Heart right ventricle (tissue), 16 donors: Measurements from ENCODE around the gene AP5Z1. TPM values are rescaled to one million over a fixed set of nuclear protein-coding genes. Genes with fewer than 3 reads are reported as not detected.

Source experiments
- ATAC-seq, 8 donors: fragments of 200-7000 bp; cut with Tn5 transposase; one replicate each; pipeline ENCODE4 v1.9.1; 2020; ENCODE audit warnings: mild to moderate bottlenecking in 8 of 8, moderate library complexity in 8 of 8, moderate number of reproducible peaks in 1 of 8
- DNase-seq, 2 donors: peaks; one replicate each; pipeline ENCODE4 v3.0.0-alpha.2; 2020
- H3K27ac ChIP-seq, 10 donors: fragments of 200-600 bp; sonication (generic) in 2 of 10; one replicate each; pipeline versions ENCODE4 v1.5.0 to v1.8.0; 2020 to 2022; ENCODE audit warnings: mild to moderate bottlenecking in 3 of 10
- H3K27me3 ChIP-seq, 7 donors: fragments of 200-600 bp; one replicate each; pipeline ENCODE4 v1.8.0; 2021 to 2022; ENCODE audit warnings: mild to moderate bottlenecking in 2 of 7
- H3K36me3 ChIP-seq, 9 donors: fragments of 200-600 bp; sonication (generic) in 1 of 9; one replicate each; pipeline versions ENCODE4 v1.5.0 to v1.8.0; 2020 to 2022; ENCODE audit warnings: mild to moderate bottlenecking in 2 of 9
- H3K4me1 ChIP-seq, 9 donors: fragments of 200-600 bp; sonication (generic) in 1 of 9; one replicate each; pipeline versions ENCODE4 v1.5.0 to v1.8.0; 2020 to 2022; ENCODE audit warnings: mild to moderate bottlenecking in 4 of 9
- H3K4me3 ChIP-seq, 10 donors: fragments of 200-600 bp; sonication (generic) in 2 of 10; one replicate each; pipeline versions ENCODE4 v1.5.0 to v1.8.0; 2020 to 2022; ENCODE audit warnings: mild to moderate bottlenecking in 7 of 10, moderate library complexity in 2 of 10
- H3K9me3 ChIP-seq, 11 donors: fragments of 200-600 bp in 10 of 11; sonication (generic) in 2 of 11; one replicate each; pipeline versions ENCODE4 v1.5.0 to v1.8.0; 2013 to 2022; ENCODE audit warnings: mild to moderate bottlenecking in 2 of 11, control low read depth in 1 of 11, moderate library complexity in 1 of 11
- WGBS, 2 donors: extraction: QIAGEN DNeasy Blood & Tissue Kit; methylation state at CpG; one replicate each; pipeline ENCODE4 v1.1.7; 2013; ENCODE audit warnings: inconsistent platforms in 1 of 2; 5-methylcytosine and 5-hydroxymethylcytosine counted together
- intact Hi-C, 10 donors: fragments of 100-400 bp; cut with DNase I; formaldehyde crosslinking; loops; one replicate each; pipeline versions ENCODE4 v1.11.1 to v1.14.2; 2022
- polyA plus RNA-seq, 2 donors: library from polyadenylated mRNA; stranded (reverse); fragments of 200-250 nt; gene quantifications; one replicate each; pipeline ENCODE4 v1.2.3, GENCODE V29; 2013
- total RNA-seq, 10 donors: library from RNA; stranded (reverse); fragmentation: NEBNext Ultra II Directional in 3 of 10; extraction: Animal tissue kit (Norgen Biotek cat#: 25700) in 3 of 10; gene quantifications; one replicate each; pipeline versions ENCODE4 v1.2.1 to v1.2.4, GENCODE V29; 2021 to 2023
- TF ChIP-seq, protein P1 (sequence below), 9 donors: fragments of 200-600 bp; sonication (generic) in 2 of 9; IDR thresholded peaks; one replicate each; pipeline versions ENCODE4 v1.5.0 to v1.8.0; 2021 to 2022; ENCODE audit warnings: antibody characterized with exemption in 9 of 9, mild to moderate bottlenecking in 5 of 9, moderate library complexity in 1 of 9
- donor health status: Arrhythmogenic right ventricular cardiomyopathy.
- donor health status: ischemic (EF 13 %, LVEDD 7.1; RV severe dilation, severe dysfunction).
- donor health status: healthy with polysubstance abuse.
- donor health status: DM: no; HTN: yes; CAD: no.
- donor health status: DM: no; HTN: no; CAD: no.
- donor health status: ischemic (EF 25% LVEDD 6.9; RV normal size, moderate dysfunction).
- donor health status: ischemic (EF 25% LVEDD 5.7; RV mildly dilated, moderate dysfunction).
- donor health status: healthy.
- donor health status: DM: yes; HTN: yes; CAD: no.
- donor health status: Ischemic cardiomyopathy.
- donor health status: ischemic (EF 35%, LVEDD 5.7; RV mildly dilated, moderate dysfunction).
- donor health status: nonischemic (EF 11% LVEDD 7.7; RV severe dilation, severe dysfunction).
- donor health status: DM: yes; HTN: yes; CAD: no.
- donor health status: PGD.
- donor health status: ischemic (EF 29% LVEDD 5.4; RV normal size, mild dysfunction).
- donor health status: nonischemic (EF 23%, LVEDD 6.1; RV moderate dilation, normal function).

Gene AP5Z1
- total and polyA plus RNA-seq, 12 donors, result 8.5 to 30.9 (median 12.7) TPM

- Histone ChIP-seq H3K27me3 (no peaks in the 10 kb centered on the region), H3K4me1 (peaks cover under 1 to 48% (median 12%) of the 10 kb centered on the region in 9 donors), H3K4me3 (no peak overlapping the region), H3K9me3 (no peaks in the 10 kb centered on the region), H3K27ac (no peak overlapping the region), H3K36me3 (peaks cover 0 to 4% (median 0%) of the 10 kb centered on the region in 9 donors)
- no peak for ATAC-seq
- TF ChIP-seq, protein P1, sequence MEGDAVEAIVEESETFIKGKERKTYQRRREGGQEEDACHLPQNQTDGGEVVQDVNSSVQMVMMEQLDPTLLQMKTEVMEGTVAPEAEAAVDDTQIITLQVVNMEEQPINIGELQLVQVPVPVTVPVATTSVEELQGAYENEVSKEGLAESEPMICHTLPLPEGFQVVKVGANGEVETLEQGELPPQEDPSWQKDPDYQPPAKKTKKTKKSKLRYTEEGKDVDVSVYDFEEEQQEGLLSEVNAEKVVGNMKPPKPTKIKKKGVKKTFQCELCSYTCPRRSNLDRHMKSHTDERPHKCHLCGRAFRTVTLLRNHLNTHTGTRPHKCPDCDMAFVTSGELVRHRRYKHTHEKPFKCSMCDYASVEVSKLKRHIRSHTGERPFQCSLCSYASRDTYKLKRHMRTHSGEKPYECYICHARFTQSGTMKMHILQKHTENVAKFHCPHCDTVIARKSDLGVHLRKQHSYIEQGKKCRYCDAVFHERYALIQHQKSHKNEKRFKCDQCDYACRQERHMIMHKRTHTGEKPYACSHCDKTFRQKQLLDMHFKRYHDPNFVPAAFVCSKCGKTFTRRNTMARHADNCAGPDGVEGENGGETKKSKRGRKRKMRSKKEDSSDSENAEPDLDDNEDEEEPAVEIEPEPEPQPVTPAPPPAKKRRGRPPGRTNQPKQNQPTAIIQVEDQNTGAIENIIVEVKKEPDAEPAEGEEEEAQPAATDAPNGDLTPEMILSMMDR (IDR thresholded peaks at IDR 0.05), result no peak
- no peak for DNase-seq
- WGBS, 2 donors, result 93 to 95% methylated on average over 15 of the region's 15 CpGs
- intact Hi-C loops, result loop anchor here in 1 of 10 donors (10.0 kb wide), 1 partner anchor 260 kb away; no protein-coding TSS in a partner anchor
These were observed 49.7 kb downstream of the AP5Z1 start for GRCh38 chr7:4825081-4825480.

DNA sequence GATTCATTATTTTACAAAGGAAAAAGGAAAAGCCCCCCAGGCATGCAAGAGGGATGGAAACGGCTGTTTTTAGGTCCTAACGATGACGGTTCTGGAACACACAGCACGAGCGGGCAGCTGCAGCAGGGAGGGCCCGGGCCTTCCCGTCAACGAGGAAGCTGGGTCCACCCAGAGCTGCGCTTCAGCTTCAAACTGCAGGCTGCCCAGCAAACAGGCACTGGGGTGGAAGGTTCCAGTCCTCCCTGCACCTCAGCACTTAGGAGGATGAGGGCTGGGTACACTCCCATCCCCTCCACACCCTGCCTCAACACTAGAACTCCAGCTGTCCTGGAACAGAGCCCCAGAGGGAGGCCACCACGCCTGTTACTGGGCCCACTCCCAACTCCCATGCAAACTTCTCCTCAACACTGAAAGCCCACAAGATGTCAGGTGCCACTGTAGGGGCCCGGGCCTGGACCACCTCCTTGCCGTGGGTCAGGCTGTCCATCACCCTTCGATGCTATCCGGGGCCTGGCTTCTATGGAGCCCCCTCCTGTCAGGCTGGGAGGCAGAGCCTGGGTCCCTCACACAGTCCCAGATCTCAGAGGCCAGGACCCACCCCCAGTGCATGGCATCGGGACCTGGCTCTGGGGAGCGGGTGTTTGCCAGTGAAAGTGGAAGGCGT lies 53.4 kb downstream of the AP5Z1 start:
- no peaks in the 10 kb centered on the region for H3K27me3 ChIP-seq
- H3K36me3 ChIP-seq, result peaks cover 0 to 13% (median 0%) of the 10 kb centered on the region in 9 donors
- ATAC-seq, result peak in 7 of 8 donors; percentile 35 to 73 (median 51)
- DNase-seq, result no peak
- intact Hi-C loops, result loop anchor here in 2 of 10 donors (1.0 to 10.0 kb wide), 2 partner anchors 54 to 256 kb away; partner anchors contain the start of gene RADIL (in 1 of the 2)
- H3K27ac ChIP-seq, result peak overlapping the region in 2 of 10 donors; percentile 46 to 65
- H3K9me3 ChIP-seq, result no peaks in the 10 kb centered on the region
- H3K4me1 ChIP-seq, result peaks cover 0 to 15% (median 0%) of the 10 kb centered on the region in 9 donors
- 69 to 85% methylated on average over 17 of the region's 17 CpGs for WGBS, 2 donors
- TF ChIP-seq, protein P1 (IDR thresholded peaks at IDR 0.05), result no peak
- no peak overlapping the region for H3K4me3 ChIP-seq

DNA sequence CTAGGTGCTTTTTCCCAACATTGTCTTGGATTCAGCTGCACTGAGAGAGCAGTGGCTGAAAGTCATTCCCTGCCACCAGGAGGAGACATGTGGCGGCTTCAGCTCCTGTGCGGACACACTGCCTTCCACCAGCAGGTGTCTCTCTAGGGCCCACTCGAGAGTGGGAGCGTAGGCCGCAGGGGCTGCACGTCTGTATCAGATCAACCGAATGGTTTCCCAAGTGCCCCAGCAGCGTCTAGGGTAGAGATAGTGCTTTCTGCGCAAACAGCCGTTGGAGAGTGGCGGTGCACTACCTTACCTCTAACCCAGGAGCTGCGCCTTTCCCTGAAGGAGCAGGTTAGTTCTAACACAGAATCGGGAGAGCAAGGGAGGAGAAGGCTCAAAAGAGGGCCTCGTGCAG lies 54.8 kb downstream of the AP5Z1 start:
- H3K9me3 ChIP-seq, result no peaks in the 10 kb centered on the region
- DNase-seq (peak; percentile 64 to 72), ATAC-seq (peak; percentile 62 to 82 (median 76))
- no peaks in the 10 kb centered on the region for H3K27me3 ChIP-seq
- no peak overlapping the region for H3K4me3 ChIP-seq
- H3K27ac ChIP-seq, result peak overlapping the region in 1 of 10 donors; percentile 23
- TF ChIP-seq, protein P1 (IDR thresholded peaks at IDR 0.05), result peak; percentile 60 to 86 (median 78)
- peaks cover 0 to 15% (median 0%) of the 10 kb centered on the region in 9 donors for H3K4me1 ChIP-seq
- peaks cover 0 to 20% (median 0%) of the 10 kb centered on the region in 9 donors for H3K36me3 ChIP-seq
- intact Hi-C loops, result loop anchor here in 4 of 10 donors (1.0 to 5.0 kb wide), 4 partner anchors 52 to 53 kb away; partner anchors contain the start of gene RADIL (in 3 of the 4)
- WGBS, 2 donors, result 36 to 44% methylated on average over 14 of the region's 14 CpGs

GRCh38 chr7:4831723-4832495 lies 56.5 kb downstream of the AP5Z1 start:
- H3K27me3 ChIP-seq, result no peaks in the 10 kb centered on the region
- intact Hi-C loops, result loop anchor here in 2 of 10 donors (2.0 to 5.0 kb wide), 2 partner anchors 50 to 51 kb away; partner anchors contain the start of gene RADIL (in 2 of the 2)
- 73 to 86% methylated on average over 17 of the region's 17 CpGs for WGBS, 2 donors
- ATAC-seq, result peak in 4 of 8 donors; percentile 18 to 54 (median 51)
- peak overlapping the region in 2 of 10 donors; percentile 37 to 50 for H3K27ac ChIP-seq
- H3K9me3 ChIP-seq, result no peaks in the 10 kb centered on the region
- peaks cover 0 to 16% (median 0%) of the 10 kb centered on the region in 9 donors for H3K4me1 ChIP-seq
- TF ChIP-seq, protein P1 (IDR thresholded peaks at IDR 0.05), result no peak
- H3K4me3 ChIP-seq, result no peak overlapping the region
- no peak for DNase-seq
- peaks cover 0 to 24% (median 0%) of the 10 kb centered on the region in 9 donors for H3K36me3 ChIP-seq
